Activated CD4-positive, alpha-beta memory T cell treated with anti-CD3 and anti-CD28 coated beads, Interleukin-2, amount 10 ng/mL, durations not matched to agents 7 days and 5 days (primary cell): ENCODE measurements around the gene UBA1. TPM values are rescaled to one million over a fixed set of nuclear protein-coding genes. Genes with fewer than 3 reads are reported as not detected.

ENCODE experiments used
- CTCF ChIA-PET: fragments of 350-600 bp; sonication (Branson Sonifier 250); formaldehyde crosslinking; loops from one replicate; lab custom pipeline; 2021; ENCODE audit warnings: antibody characterized with exemption, inconsistent platforms; lab: Charles Lee
- POLR2A ChIA-PET: fragments of 350-600 bp; sonication (Branson Sonifier 250); formaldehyde crosslinking; loops from one replicate; lab custom pipeline; 2021; ENCODE audit warnings: antibody characterized with exemption; lab: Charles Lee
- DNase-seq: peaks from one replicate; pipeline ENCODE4 v3.0.0-alpha.2; 2020
- H3K27ac Mint-ChIP-seq: one replicate; pipeline ENCODE4 v1.8.0; 2021; ENCODE audit warnings: mild to moderate bottlenecking, mixed read lengths
- H3K27me3 Mint-ChIP-seq: one replicate; pipeline ENCODE4 v1.8.0; 2021; ENCODE audit warnings: mixed read lengths
- H3K36me3 Mint-ChIP-seq: one replicate; pipeline ENCODE4 v1.8.0; 2021; ENCODE audit warnings: low read depth, mixed read lengths
- H3K4me1 Mint-ChIP-seq: one replicate; pipeline ENCODE4 v1.8.0; 2021; ENCODE audit warnings: mixed read lengths
- H3K4me3 Mint-ChIP-seq: one replicate; pipeline ENCODE4 v1.8.0; 2021; ENCODE audit warnings: mild to moderate bottlenecking, mixed read lengths
- H3K9me3 Mint-ChIP-seq: one replicate; pipeline ENCODE4 v1.8.0; 2021; ENCODE audit warnings: mixed read lengths
- total RNA-seq, 2 experiments: library from RNA; stranded (reverse); gene quantifications; one replicate each; pipeline ENCODE4 v1.2.3, GENCODE V29; 2021

Gene UBA1
- total RNA-seq, 2 experiments from 2014 or later: 180 to 187 TPM

GRCh38 chrX:47198687-47199080, 5.1 kb downstream of the UBA1 start:
- peaks cover 72% of the 10 kb centered on the region for H3K36me3 Mint-ChIP-seq
- no peak overlapping the region for H3K27ac Mint-ChIP-seq
- H3K9me3 Mint-ChIP-seq: no peaks in the 10 kb centered on the region
- POLR2A ChIA-PET: no interaction called here
- H3K27me3 Mint-ChIP-seq: no peaks in the 10 kb centered on the region
- CTCF ChIA-PET: no interaction called here
- no peak for DNase-seq
- H3K4me3 Mint-ChIP-seq: no peak overlapping the region
- H3K4me1 Mint-ChIP-seq: peaks cover 29% of the 10 kb centered on the region

- ChIA-PET POLR2A (no interaction called here), CTCF (no interaction called here)
- Mint-ChIP-seq H3K4me3 (no peak overlapping the region), H3K9me3 (no peaks in the 10 kb centered on the region), H3K27ac (no peak overlapping the region), H3K27me3 (no peaks in the 10 kb centered on the region), H3K36me3 (peaks cover 74% of the 10 kb centered on the region), H3K4me1 (peaks cover 29% of the 10 kb centered on the region)
- DNase-seq: no peak
These were observed 5.7 kb downstream of the UBA1 start for GRCh38 chrX:47199286-47199685.

- Mint-ChIP-seq H3K27me3 (no peaks in the 10 kb centered on the region), H3K4me3 (no peak overlapping the region), H3K9me3 (no peaks in the 10 kb centered on the region), H3K36me3 (peaks cover 69% of the 10 kb centered on the region), H3K27ac (no peak overlapping the region), H3K4me1 (peaks cover 20% of the 10 kb centered on the region)
- ChIA-PET POLR2A (interaction anchor here (1.3 to 1.5 kb wide), 2 partner anchors 11 to 17 kb away, joined by 3 read pairs; no protein-coding TSS in a partner anchor), CTCF (interaction anchor here (0.6 kb wide), 1 partner anchor 112 kb away, joined by 4 read pairs; no protein-coding TSS in a partner anchor)
- no peak for DNase-seq
These were observed 6.9 kb downstream of the UBA1 start for GRCh38 chrX:47200385-47201150.

- Mint-ChIP-seq H3K4me1 (peaks cover 11% of the 10 kb centered on the region), H3K36me3 (peaks cover 68% of the 10 kb centered on the region), H3K4me3 (no peak overlapping the region), H3K9me3 (no peaks in the 10 kb centered on the region), H3K27me3 (no peaks in the 10 kb centered on the region), H3K27ac (no peak overlapping the region)
- CTCF ChIA-PET: no interaction called here
- POLR2A ChIA-PET: interaction anchor here (0.8 to 1.5 kb wide), 4 partner anchors 12 to 18 kb away, joined by 3 to 4 read pairs (median 3); no protein-coding TSS in a partner anchor
- DNase-seq: no peak
These were observed 7.8 kb downstream of the UBA1 start for GRCh38 chrX:47201345-47201944.

GRCh38 chrX:47202316-47202715, 8.7 kb downstream of the UBA1 start:
- no peak overlapping the region for H3K4me3 Mint-ChIP-seq
- CTCF ChIA-PET: no interaction called here
- H3K9me3 Mint-ChIP-seq: no peaks in the 10 kb centered on the region
- peaks cover 2% of the 10 kb centered on the region for H3K4me1 Mint-ChIP-seq
- DNase-seq: no peak
- H3K27me3 Mint-ChIP-seq: no peaks in the 10 kb centered on the region
- H3K27ac Mint-ChIP-seq: no peak overlapping the region
- POLR2A ChIA-PET: no interaction called here
- peaks cover 72% of the 10 kb centered on the region for H3K36me3 Mint-ChIP-seq

GRCh38 chrX:47202877-47203276, 9.2 kb downstream of the UBA1 start:
- no peaks in the 10 kb centered on the region for H3K9me3 Mint-ChIP-seq
- CTCF ChIA-PET: no interaction called here

GRCh38 chrX:47204970-47205369, 11.3 kb downstream of the UBA1 start:
- Mint-ChIP-seq H3K27ac (no peak overlapping the region), H3K36me3 (peaks cover 63% of the 10 kb centered on the region), H3K4me3 (no peak overlapping the region), H3K4me1 (no peaks in the 10 kb centered on the region), H3K27me3 (no peaks in the 10 kb centered on the region), H3K9me3 (no peaks in the 10 kb centered on the region)
- ChIA-PET CTCF (no interaction called here), POLR2A (no interaction called here)
- DNase-seq: no peak

More at GRCh38 chrX:47202877-47203276, 9.2 kb downstream of the UBA1 start:
- H3K27ac Mint-ChIP-seq: no peak overlapping the region
- no peak overlapping the region for H3K4me3 Mint-ChIP-seq
- H3K36me3 Mint-ChIP-seq: peaks cover 74% of the 10 kb centered on the region
- no peak for DNase-seq
- POLR2A ChIA-PET: no interaction called here
- H3K4me1 Mint-ChIP-seq: no peaks in the 10 kb centered on the region
- H3K27me3 Mint-ChIP-seq: no peaks in the 10 kb centered on the region

- POLR2A ChIA-PET: interaction anchor here (1.0 kb wide), 1 partner anchor 16 kb away, joined by 3 read pairs; no protein-coding TSS in a partner anchor
- H3K36me3 Mint-ChIP-seq: peaks cover 60% of the 10 kb centered on the region
These were observed 12.7 kb downstream of the UBA1 start for GRCh38 chrX:47206316-47206715.

GRCh38 chrX:47208108-47208507, 14.5 kb downstream of the UBA1 start:
- POLR2A ChIA-PET: interaction anchor here (1.2 kb wide), 1 partner anchor 9 kb away, joined by 5 read pairs; no protein-coding TSS in a partner anchor
- H3K36me3 Mint-ChIP-seq: peaks cover 59% of the 10 kb centered on the region

More at GRCh38 chrX:47206316-47206715, 12.7 kb downstream of the UBA1 start:
- Mint-ChIP-seq H3K27ac (no peak overlapping the region), H3K4me3 (no peak overlapping the region), H3K27me3 (no peaks in the 10 kb centered on the region), H3K4me1 (no peaks in the 10 kb centered on the region), H3K9me3 (no peaks in the 10 kb centered on the region)
- DNase-seq: no peak
- CTCF ChIA-PET: no interaction called here

GRCh38 chrX:47209508-47210238, 16.0 kb downstream of the UBA1 start:
- no peak overlapping the region for H3K4me3 Mint-ChIP-seq
- ChIA-PET CTCF (no interaction called here), POLR2A (interaction anchor here (1.2 kb wide), 1 partner anchor 8 kb away, joined by 5 read pairs; no protein-coding TSS in a partner anchor)
- no peaks in the 10 kb centered on the region for H3K4me1 Mint-ChIP-seq
- H3K9me3 Mint-ChIP-seq: no peaks in the 10 kb centered on the region
- no peak overlapping the region for H3K27ac Mint-ChIP-seq
- no peaks in the 10 kb centered on the region for H3K27me3 Mint-ChIP-seq
- no peak for DNase-seq
- H3K36me3 Mint-ChIP-seq: peaks cover 59% of the 10 kb centered on the region

More at GRCh38 chrX:47208108-47208507, 14.5 kb downstream of the UBA1 start:
- CTCF ChIA-PET: no interaction called here
- no peak for DNase-seq
- Mint-ChIP-seq H3K27ac (no peak overlapping the region), H3K4me1 (no peaks in the 10 kb centered on the region), H3K4me3 (no peak overlapping the region), H3K27me3 (no peaks in the 10 kb centered on the region), H3K9me3 (no peaks in the 10 kb centered on the region)

- CTCF ChIA-PET: no interaction called here
- no peak for DNase-seq
- Mint-ChIP-seq H3K4me3 (no peak overlapping the region), H3K36me3 (peaks cover 63% of the 10 kb centered on the region), H3K4me1 (no peaks in the 10 kb centered on the region), H3K27me3 (no peaks in the 10 kb centered on the region), H3K27ac (no peak overlapping the region), H3K9me3 (no peaks in the 10 kb centered on the region)
- POLR2A ChIA-PET: no interaction called here
These were observed 17.2 kb downstream of the UBA1 start for GRCh38 chrX:47210661-47211425.
